Measurements from ENCODE around the gene BOLA1. TPM values are rescaled to one million over a fixed set of nuclear protein-coding genes. Genes with fewer than 3 reads are reported as not detected.
"Not testable (repeated sequence)": the region's sequence is repeated elsewhere in the genome, so short reads cannot be mapped to it uniquely, and the experiment has no call there.

The BOLA1 gene
- total RNA-seq, 1 experiment from 2014 or later, result 20.4 TPM

DNA sequence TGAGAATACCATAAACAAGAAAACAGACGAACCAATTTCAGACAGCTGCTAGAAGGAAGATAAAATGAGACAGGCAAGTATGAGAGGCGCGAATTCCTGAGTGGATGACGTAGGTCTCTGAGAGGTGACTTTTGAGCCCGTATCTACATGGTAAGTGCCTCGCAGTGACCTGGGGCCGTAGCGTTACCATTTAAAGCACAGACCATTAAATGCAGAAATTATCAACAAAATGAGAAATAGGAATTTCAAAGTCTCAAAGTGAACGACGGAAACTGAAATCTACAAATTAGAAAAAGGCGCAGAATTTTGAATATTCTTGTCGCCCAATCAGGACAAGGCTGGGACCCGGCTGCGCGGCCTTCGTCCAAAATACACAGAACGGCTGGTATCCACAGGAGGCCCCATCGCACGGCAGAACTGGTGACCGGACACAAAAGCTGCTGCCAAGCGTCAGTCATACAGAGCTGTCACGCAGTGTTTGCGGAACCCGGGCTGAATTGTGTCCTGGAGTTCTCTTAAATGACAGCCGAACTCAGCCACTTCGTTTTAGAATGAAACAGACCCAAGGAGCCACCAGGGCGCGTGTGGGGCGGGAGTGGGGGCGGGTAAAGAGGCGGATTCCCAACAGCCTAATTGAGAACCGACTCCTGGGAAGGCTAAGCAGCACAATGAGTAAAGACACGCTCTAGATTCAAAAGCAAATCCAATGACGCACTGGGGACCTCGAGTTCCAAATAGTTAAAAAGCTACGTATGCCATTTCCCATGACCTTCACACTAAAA lies 13.8 kb upstream of the BOLA1 start (continued):
- TF ChIP-seq ZBTB33 (IDR thresholded peaks at IDR 0.05; ENCODE audit: extremely low read depth, insufficient replicate concordance, low read length) (no peak), FOSL1 (IDR thresholded peaks at IDR 0.05; ENCODE audit: low read depth) (no peak), CEBPB (IDR thresholded peaks at IDR 0.05; ENCODE audit: low read depth) (peak; percentile 22; the same call in 1 of the 2 replicates), CBX3 (IDR thresholded peaks at IDR 0.05; ENCODE audit: low read depth) (no peak)

- H3K4me3 ChIP-seq (replicated peaks in 1 of 2; ENCODE audit: low read depth in 1 of 2, low read length in 2 of 2), result peak overlapping the region; percentile 50 to 63
- peak; percentile 10 for DNase-seq (ENCODE audit: low read depth, low spot score)
- POLR2A ChIA-PET, result interaction anchor here (0.8 to 5.5 kb wide), 12 partner anchors 9 to 301 kb away, joined by 4 to 46 read pairs (median 15); partner anchors contain the start of genes MTMR11 and VPS45
- H3K9me2 ChIP-seq (ENCODE audit: insufficient read depth); intact Hi-C loops (cut with micrococcal nuclease); H3K36me3 ChIP-seq (ENCODE audit: control insufficient read depth in 1 of 2, insufficient read depth in 2 of 2, low read length in 2 of 2); H3K79me2 ChIP-seq (ENCODE audit: insufficient read depth, low read length); H4K20me1 ChIP-seq (ENCODE audit: insufficient read depth); ATAC-seq; H3K9me3 ChIP-seq (ENCODE audit: control insufficient read depth in 1 of 2, insufficient read depth in 1 of 2, low read depth in 1 of 2, low read length in 2 of 2); H3K27me3 ChIP-seq (ENCODE audit: insufficient read depth, low read length); H2AFZ ChIP-seq (ENCODE audit: low read depth, low read length, poor library complexity, severe bottlenecking); RAD21 ChIA-PET (ENCODE audit: low non-redundant PET in 1 of 2, low total read pairs in 2 of 2, uncharacterized antibody in 2 of 2, unreplicated experiment in 2 of 2): not testable (repeated sequence)
- CTCF ChIA-PET, result interaction anchor here (3.3 kb wide), 1 partner anchor 283 kb away, joined by 17 read pairs; no protein-coding TSS in a partner anchor
- H3K9ac ChIP-seq (ENCODE audit: low read length), result peak overlapping the region; percentile 87
- peak overlapping the region; percentile 91 for H3K4me2 ChIP-seq (ENCODE audit: low read length)
- peak overlapping the region; percentile 91 for H3K27ac ChIP-seq (ENCODE audit: low read depth, low read length)
- peaks cover 22 to 45% of the 10 kb centered on the region in 2 experiments for H3K4me1 ChIP-seq (ENCODE audit: control insufficient read depth in 1 of 2, insufficient read depth in 2 of 2, low read length in 2 of 2)
- peak; percentile 71 for TF ChIP-seq POLR2AphosphoS5 (IDR thresholded peaks at IDR 0.05; ENCODE audit: low read depth, low read length)
- TF ChIP-seq POLR2A (IDR thresholded peaks at IDR 0.05; ENCODE audit: borderline replicate concordance, extremely low read depth, insufficient read depth, insufficient read length), result peak; percentile 91
- BruUV-seq (replicated peaks), result TSS peak; percentile 91
Observed at GRCh38 chr1:149886121-149886395, 13.3 kb upstream of the BOLA1 start.

Data from HCT116 (cell line).